ENCODE results near the gene SUSD6.

Gene SUSD6

DNA sequence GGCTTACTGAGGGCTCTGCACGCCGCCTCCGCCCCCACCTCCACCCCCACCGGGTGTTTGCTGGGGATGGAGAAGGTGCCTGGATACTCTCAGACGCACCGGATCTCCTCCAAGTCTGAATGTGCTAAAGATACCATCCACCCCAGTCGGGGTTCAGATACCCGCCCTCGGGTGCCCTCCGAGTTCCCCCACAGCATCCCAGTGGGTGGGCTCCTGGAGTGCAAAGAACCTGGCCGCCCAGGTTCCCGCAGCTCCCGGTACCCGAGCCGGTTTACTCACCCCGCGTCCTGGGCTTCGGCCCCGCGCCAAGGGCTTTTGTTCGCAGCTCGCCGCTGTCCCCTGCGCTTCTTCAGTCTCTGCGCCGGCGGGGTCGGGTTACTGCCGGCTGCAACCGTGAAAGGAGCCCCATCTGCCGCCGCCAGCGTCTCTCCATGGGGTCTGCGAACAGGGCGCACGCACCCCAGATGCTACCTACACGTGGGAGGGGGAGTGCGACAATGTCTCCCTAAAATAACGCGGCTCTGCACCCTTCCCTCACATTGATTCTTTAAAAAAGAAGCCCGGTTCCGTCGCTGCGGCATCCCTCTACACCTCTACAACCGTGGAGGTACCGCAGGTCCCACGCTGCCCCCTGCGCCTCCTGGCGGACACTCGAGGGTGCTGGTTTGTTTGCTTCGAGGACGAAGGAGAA lies 37.0 kb upstream of the SUSD6 start, which contains the start of gene CCDC177:
Gene CCDC177 (minus strand): TSS at position 609 of the 691 bp plus-strand sequence. CDS start 1,249 bp downstream, outside the sequence.
- Histone ChIP-seq H3K36me3 (ENCODE audit: control insufficient read depth, insufficient read depth, low read length) (no peaks in the 10 kb centered on the region), H3K27me3 (replicated peaks; ENCODE audit: control insufficient read depth, insufficient read depth, low read length) (peaks cover 2% of the 10 kb centered on the region), H3K4me3 (replicated peaks; ENCODE audit: low read depth, low read length) (peak within 1 kb of the TSS; percentile 26)
- TF ChIP-seq, protein P1, sequence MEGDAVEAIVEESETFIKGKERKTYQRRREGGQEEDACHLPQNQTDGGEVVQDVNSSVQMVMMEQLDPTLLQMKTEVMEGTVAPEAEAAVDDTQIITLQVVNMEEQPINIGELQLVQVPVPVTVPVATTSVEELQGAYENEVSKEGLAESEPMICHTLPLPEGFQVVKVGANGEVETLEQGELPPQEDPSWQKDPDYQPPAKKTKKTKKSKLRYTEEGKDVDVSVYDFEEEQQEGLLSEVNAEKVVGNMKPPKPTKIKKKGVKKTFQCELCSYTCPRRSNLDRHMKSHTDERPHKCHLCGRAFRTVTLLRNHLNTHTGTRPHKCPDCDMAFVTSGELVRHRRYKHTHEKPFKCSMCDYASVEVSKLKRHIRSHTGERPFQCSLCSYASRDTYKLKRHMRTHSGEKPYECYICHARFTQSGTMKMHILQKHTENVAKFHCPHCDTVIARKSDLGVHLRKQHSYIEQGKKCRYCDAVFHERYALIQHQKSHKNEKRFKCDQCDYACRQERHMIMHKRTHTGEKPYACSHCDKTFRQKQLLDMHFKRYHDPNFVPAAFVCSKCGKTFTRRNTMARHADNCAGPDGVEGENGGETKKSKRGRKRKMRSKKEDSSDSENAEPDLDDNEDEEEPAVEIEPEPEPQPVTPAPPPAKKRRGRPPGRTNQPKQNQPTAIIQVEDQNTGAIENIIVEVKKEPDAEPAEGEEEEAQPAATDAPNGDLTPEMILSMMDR (IDR thresholded peaks at IDR 0.05; ENCODE audit: insufficient read depth, low read length, poor library complexity, severe bottlenecking), result peak; percentile 93
- DNase-seq (ENCODE audit: extremely low read depth, insufficient read length), result peak; percentile 67

DNA sequence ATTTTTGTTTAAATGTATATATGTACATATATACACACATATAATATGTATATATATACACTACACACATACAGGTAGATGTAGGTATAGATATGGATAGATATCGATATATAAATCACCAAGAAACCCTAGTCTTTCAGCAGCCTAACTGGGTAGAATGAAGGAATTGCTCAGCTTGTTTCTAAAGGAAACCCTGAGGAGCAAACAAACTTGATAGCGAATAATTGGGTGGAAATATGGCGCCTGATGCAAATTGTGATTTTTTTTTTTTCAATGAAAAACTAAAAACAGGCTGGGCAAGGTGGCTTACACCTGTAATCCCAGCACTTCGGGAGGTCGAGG lies 36.5 kb upstream of the SUSD6 start:
- Histone ChIP-seq H3K36me3 (ENCODE audit: control insufficient read depth, insufficient read depth, low read length) (no peaks in the 10 kb centered on the region), H3K27me3 (replicated peaks; ENCODE audit: control insufficient read depth, insufficient read depth, low read length) (peaks cover 2% of the 10 kb centered on the region), H3K4me3 (replicated peaks; ENCODE audit: low read depth, low read length) (no peak overlapping the region)
- TF ChIP-seq, protein P1 (IDR thresholded peaks at IDR 0.05; ENCODE audit: insufficient read depth, low read length, poor library complexity, severe bottlenecking), result no peak
- DNase-seq (ENCODE audit: extremely low read depth, insufficient read length), result no peak

DNA sequence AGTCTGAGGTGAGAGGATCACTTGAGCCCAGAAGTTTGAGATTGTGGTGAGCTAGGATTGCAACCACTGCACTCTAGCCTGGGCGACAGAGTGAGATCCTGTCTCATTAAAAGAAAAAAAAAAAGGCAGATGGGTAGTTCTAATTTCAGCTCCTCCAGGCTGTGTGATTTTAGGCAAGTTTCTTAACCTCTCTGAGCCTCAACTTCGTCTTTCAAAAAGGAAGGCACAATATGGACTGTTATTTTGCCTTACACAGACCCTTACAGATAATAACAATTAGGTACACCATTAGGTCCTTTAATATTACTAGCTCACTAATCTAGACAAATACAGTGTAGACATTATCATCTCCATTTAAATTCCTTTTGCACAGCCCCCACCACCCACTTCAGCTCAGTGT lies 31.9 kb upstream of the SUSD6 start:
- DNase-seq (ENCODE audit: extremely low read depth, insufficient read length), result no peak
- H3K36me3 ChIP-seq (ENCODE audit: control insufficient read depth, insufficient read depth, low read length), result no peaks in the 10 kb centered on the region
- no peaks in the 10 kb centered on the region; the same call in 1 of the 2 replicates for H3K27me3 ChIP-seq (replicated peaks; ENCODE audit: control insufficient read depth, insufficient read depth, low read length)
- H3K4me3 ChIP-seq (replicated peaks; ENCODE audit: low read depth, low read length), result no peak overlapping the region
- TF ChIP-seq, protein P1 (IDR thresholded peaks at IDR 0.05; ENCODE audit: insufficient read depth, low read length, poor library complexity, severe bottlenecking), result no peak

DNA sequence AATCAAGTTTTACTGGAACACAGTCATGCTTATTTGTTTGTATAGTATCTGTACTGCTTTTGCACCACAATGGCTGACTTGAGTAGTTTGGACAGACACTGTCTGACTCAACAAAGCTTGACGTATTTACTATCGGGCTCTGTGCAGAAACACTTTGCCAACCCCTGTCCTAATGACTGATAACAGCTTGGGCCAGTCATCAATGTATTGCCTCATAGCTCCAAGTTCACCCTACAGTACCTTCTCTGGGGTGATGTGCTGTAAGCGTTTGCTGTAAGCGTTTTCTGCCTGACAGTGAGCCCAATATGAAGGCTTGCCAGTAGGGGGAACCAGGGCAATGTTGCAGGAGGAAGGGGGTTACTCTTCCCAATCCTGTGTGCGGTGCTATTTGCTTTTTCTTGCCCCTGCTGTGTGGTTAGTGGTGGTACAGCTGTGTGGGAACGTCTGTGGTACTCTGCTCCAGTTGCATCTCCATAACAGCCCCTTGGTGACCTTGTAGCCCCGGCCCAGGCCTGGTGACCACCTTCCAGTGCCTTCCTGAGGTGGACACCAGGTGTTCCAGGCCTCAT lies 31.3 kb upstream of the SUSD6 start:
- Histone ChIP-seq H3K4me3 (replicated peaks; ENCODE audit: low read depth, low read length) (no peak overlapping the region), H3K36me3 (ENCODE audit: control insufficient read depth, insufficient read depth, low read length) (no peaks in the 10 kb centered on the region), H3K27me3 (replicated peaks; ENCODE audit: control insufficient read depth, insufficient read depth, low read length) (no peaks in the 10 kb centered on the region; the same call in 1 of the 2 replicates)
- TF ChIP-seq, protein P1 (IDR thresholded peaks at IDR 0.05; ENCODE audit: insufficient read depth, low read length, poor library complexity, severe bottlenecking), result peak; percentile 69
- DNase-seq (ENCODE audit: extremely low read depth, insufficient read length), result no peak

DNA sequence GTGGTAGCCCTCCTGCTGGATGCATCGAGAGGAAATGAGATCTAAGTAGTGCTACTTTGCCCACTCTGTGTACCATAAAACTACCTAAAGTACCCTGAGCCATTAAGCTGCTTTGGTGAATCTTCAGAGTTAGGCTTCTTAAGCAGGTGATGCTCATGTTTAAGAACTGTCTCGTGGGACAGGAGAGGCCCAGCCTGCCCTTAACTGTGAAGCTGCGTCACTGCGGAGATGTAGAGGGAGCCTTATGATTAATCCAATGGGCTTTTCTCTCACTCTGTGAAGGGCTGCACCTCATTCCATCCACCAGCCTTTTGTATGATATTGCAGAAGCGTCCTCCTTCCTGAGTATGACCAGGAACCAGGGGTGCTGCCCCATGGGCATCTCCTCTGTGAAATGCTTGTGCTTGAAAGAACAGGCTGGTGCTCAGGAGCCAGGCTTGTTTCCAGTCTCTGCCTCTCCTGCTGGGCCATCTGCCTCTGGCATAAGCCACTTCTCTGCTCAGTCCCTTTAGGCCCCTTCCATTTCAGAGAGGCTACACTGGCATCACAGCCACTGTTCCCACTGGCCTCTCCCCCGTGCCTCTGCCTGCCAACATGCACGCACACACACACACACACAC lies 30.0 kb upstream of the SUSD6 start:
- Histone ChIP-seq H3K27me3 (replicated peaks; ENCODE audit: control insufficient read depth, insufficient read depth, low read length) (no peaks in the 10 kb centered on the region), H3K36me3 (ENCODE audit: control insufficient read depth, insufficient read depth, low read length) (no peaks in the 10 kb centered on the region), H3K4me3 (replicated peaks; ENCODE audit: low read depth, low read length) (no peak overlapping the region)
- TF ChIP-seq, protein P1 (IDR thresholded peaks at IDR 0.05; ENCODE audit: insufficient read depth, low read length, poor library complexity, severe bottlenecking), result no peak
- DNase-seq (ENCODE audit: extremely low read depth, insufficient read length), result no peak
